Stimulated activated CD4-positive, alpha-beta T cell treated with anti-CD3 and anti-CD28 coated beads, TNF-alpha, amount 100 ng/mL, for 24 hours (primary cell): ENCODE data around the gene PARVA.
"Not testable (repeated sequence)": the region's sequence is repeated elsewhere in the genome, so short reads cannot be mapped to it uniquely, and the experiment has no call there.

ENCODE experiments used
- DNase-seq, 3 experiments: peaks; one replicate each; pipeline ENCODE4 v3.0.0-alpha.2; 2020; ENCODE audit warnings: low read depth in 3 of 3

The PARVA gene

GRCh38 chr11:12497431-12497830, 120.1 kb downstream of the PARVA start:
- DNase-seq, result no peak

GRCh38 chr11:12499071-12499470, 121.7 kb downstream of the PARVA start:
- DNase-seq, result no peak

- no peak for DNase-seq
Measured at GRCh38 chr11:12502046-12502445, 124.7 kb downstream of the PARVA start.

GRCh38 chr11:12503039-12503484, 125.7 kb downstream of the PARVA start:
- DNase-seq, result no peak

- no peak for DNase-seq
Measured at GRCh38 chr11:12503886-12504285, 126.5 kb downstream of the PARVA start.

GRCh38 chr11:12505183-12505582, 127.8 kb downstream of the PARVA start:
- DNase-seq, result no peak

GRCh38 chr11:12506404-12506921, 129.1 kb downstream of the PARVA start:
- DNase-seq, result no peak

- no peak for DNase-seq
Measured at GRCh38 chr11:12507391-12507790, 130.0 kb downstream of the PARVA start.

- DNase-seq, result no peak
Measured at GRCh38 chr11:12508151-12508751, 130.9 kb downstream of the PARVA start.

GRCh38 chr11:12509371-12509770, 132.0 kb downstream of the PARVA start:
- no peak for DNase-seq

GRCh38 chr11:12512132-12512531, 134.8 kb downstream of the PARVA start:
- no peak for DNase-seq

- DNase-seq, result no peak
Measured at GRCh38 chr11:12512826-12513395, 135.5 kb downstream of the PARVA start.

- DNase-seq, result no peak
Measured at GRCh38 chr11:12516387-12517105, 139.2 kb downstream of the PARVA start.

GRCh38 chr11:12517306-12517705, 139.9 kb downstream of the PARVA start:
- DNase-seq, result no peak

- no peak for DNase-seq
Measured at GRCh38 chr11:12517741-12518140, 140.4 kb downstream of the PARVA start.

GRCh38 chr11:12518606-12519385, 141.4 kb downstream of the PARVA start:
- DNase-seq, result no peak

GRCh38 chr11:12520054-12520453, 142.7 kb downstream of the PARVA start:
- no peak for DNase-seq

GRCh38 chr11:12520576-12520975, 143.2 kb downstream of the PARVA start:
- DNase-seq, result not testable (repeated sequence)

GRCh38 chr11:12523180-12523924, 146.0 kb downstream of the PARVA start:
- DNase-seq, result no peak

- DNase-seq, result no peak
Measured at GRCh38 chr11:12524865-12525264, 147.5 kb downstream of the PARVA start.

- DNase-seq, result no peak
Measured at GRCh38 chr11:12525466-12526055, 148.2 kb downstream of the PARVA start.
